Stomach (tissue), 4 donors: ENCODE results near the gene BTBD10.

Experiments used
- POLR2AphosphoS5 ChIP-seq, 3 donors: sonication (generic); formaldehyde crosslinking; IDR thresholded peaks; one replicate each; pipeline ENCODE4 v1.6.1; 2016; ENCODE audit warnings: antibody characterized with exemption in 3 of 3
- TF ChIP-seq, protein P1 (sequence below), 7 experiments: fragments of 450-650 bp in 4 of 7; fragments of 200-600 bp in 3 of 7; sonication (generic) in 3 of 7; IDR thresholded peaks; one replicate each; pipeline ENCODE4 v1.5.1; 2016 to 2019; ENCODE audit warnings: antibody characterized with exemption in 7 of 7, control low read depth in 2 of 7, mild to moderate bottlenecking in 1 of 7

- no peak for TF ChIP-seq POLR2AphosphoS5 (IDR thresholded peaks at IDR 0.05)
- TF ChIP-seq, protein P1, sequence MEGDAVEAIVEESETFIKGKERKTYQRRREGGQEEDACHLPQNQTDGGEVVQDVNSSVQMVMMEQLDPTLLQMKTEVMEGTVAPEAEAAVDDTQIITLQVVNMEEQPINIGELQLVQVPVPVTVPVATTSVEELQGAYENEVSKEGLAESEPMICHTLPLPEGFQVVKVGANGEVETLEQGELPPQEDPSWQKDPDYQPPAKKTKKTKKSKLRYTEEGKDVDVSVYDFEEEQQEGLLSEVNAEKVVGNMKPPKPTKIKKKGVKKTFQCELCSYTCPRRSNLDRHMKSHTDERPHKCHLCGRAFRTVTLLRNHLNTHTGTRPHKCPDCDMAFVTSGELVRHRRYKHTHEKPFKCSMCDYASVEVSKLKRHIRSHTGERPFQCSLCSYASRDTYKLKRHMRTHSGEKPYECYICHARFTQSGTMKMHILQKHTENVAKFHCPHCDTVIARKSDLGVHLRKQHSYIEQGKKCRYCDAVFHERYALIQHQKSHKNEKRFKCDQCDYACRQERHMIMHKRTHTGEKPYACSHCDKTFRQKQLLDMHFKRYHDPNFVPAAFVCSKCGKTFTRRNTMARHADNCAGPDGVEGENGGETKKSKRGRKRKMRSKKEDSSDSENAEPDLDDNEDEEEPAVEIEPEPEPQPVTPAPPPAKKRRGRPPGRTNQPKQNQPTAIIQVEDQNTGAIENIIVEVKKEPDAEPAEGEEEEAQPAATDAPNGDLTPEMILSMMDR (IDR thresholded peaks at IDR 0.05) = no peak
These were observed 76.5 kb downstream of the BTBD10 start for GRCh38 chr11:13386567-13386966.
